ENCODE data around the gene CT45A6.
"Not testable (repeated sequence)": the region's sequence is repeated elsewhere in the genome, so short reads cannot be mapped to it uniquely, and the experiment has no call there.

CT45A6 gene

GRCh38 chrX:135802687-135803086 is at the start of gene CT45A6:
Gene CT45A6, minus strand, starts transcription at chrX:135802787. Its CDS starts 3,794 bp downstream, at chrX:135798993.
- not testable (repeated sequence) for DNase-seq

DNA sequence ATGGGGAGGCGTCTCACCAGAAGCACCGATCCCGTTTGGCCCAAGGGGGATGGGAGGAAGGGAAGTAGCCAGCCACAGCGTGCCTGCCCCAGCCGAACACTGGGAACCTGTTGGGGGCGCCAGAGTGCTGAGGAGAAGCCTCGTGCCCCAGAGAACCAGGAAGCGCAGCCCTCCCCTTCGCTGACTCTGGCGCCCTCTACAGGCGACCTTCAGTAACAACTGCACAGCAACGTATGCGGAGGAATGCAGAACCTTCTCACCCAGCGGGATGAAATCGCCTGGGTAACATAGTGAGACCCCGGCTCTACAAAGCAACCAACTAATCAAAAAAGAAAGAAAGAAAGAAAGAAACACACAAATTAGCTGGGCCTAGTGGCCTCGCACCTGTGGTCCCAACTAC is 34.6 kb upstream of the CT45A6 start, which contains the start of gene CT45A7:
Gene CT45A7 (minus strand): TSS at position 101 of the 400 bp plus-strand sequence. CDS start 3,747 bp downstream, outside the sequence.
- not testable (repeated sequence) for DNase-seq

DNA sequence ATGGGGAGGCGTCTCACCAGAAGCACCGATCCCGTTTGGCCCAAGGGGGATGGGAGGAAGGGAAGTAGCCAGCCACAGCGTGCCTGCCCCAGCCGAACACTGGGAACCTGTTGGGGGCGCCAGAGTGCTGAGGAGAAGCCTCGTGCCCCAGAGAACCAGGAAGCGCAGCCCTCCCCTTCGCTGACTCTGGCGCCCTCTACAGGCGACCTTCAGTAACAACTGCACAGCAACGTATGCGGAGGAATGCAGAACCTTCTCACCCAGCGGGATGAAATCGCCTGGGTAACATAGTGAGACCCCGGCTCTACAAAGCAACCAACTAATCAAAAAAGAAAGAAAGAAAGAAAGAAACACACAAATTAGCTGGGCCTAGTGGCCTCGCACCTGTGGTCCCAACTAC is 17.3 kb upstream of the CT45A6 start, which contains the start of gene CT45A2:
Gene CT45A2 (minus strand): TSS at position 101 of the 400 bp plus-strand sequence. CDS start 3,747 bp downstream, outside the sequence.
- DNase-seq, result not testable (repeated sequence)

DNA sequence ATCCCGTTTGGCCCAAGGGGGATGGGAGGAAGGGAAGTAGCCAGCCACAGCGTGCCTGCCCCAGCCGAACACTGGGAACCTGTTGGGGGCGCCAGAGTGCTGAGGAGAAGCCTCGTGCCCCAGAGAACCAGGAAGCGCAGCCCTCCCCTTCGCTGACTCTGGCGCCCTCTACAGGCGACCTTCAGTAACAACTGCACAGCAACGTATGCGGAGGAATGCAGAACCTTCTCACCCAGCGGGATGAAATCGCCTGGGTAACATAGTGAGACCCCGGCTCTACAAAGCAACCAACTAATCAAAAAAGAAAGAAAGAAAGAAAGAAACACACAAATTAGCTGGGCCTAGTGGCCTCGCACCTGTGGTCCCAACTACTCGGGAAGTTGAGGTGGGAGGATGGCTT is 17.2 kb downstream of the CT45A6 start, which contains the start of gene CT45A5:
Gene CT45A5 (minus strand): TSS at position 101 of the 400 bp plus-strand sequence. CDS start 3,774 bp downstream, outside the sequence.
- DNase-seq, result not testable (repeated sequence)

DNA sequence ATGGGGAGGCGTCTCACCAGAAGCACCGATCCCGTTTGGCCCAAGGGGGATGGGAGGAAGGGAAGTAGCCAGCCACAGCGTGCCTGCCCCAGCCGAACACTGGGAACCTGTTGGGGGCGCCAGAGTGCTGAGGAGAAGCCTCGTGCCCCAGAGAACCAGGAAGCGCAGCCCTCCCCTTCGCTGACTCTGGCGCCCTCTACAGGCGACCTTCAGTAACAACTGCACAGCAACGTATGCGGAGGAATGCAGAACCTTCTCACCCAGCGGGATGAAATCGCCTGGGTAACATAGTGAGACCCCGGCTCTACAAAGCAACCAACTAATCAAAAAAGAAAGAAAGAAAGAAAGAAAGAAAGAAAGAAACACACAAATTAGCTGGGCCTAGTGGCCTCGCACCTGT is 34.5 kb downstream of the CT45A6 start, which contains the start of gene CT45A3:
Gene CT45A3 (minus strand): TSS at position 101 of the 400 bp plus-strand sequence. CDS start 3,747 bp downstream, outside the sequence.
- not testable (repeated sequence) for DNase-seq

DNA sequence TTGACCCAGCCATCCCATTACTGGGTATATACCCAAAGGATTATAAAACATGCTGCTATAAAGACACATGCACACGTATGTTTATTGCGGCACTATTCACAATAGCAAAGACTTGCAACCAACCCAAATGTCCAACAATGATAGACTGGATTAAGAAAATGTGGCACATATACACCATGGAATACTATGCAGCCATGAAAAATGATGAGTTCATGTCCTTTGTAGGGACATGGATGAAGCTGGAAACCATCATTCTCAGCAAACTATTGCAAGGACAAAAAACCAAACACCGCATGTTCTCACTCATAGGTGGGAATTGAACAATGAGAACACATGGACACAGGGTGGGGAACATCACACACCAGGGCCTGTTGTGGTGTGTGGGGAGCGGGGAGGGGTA is 57.8 kb downstream of the CT45A6 start:
- DNase-seq, result not testable (repeated sequence)

Measured in SIG-M5 (cell line).